Brain microvascular endothelial cell (primary cell): ENCODE data around the gene TMEM119.

Source experiments
- DNase-seq: peaks from one replicate; pipeline ENCODE4 v3.0.0-alpha.2; 2020
- H3K27ac ChIP-seq: fragments of 250-450 bp; sonication (Bioruptor Pico); 2 replicates; pipeline ENCODE4 v1.5.1; 2020; ENCODE audit warnings: mild to moderate bottlenecking, moderate library complexity
- H3K27me3 ChIP-seq: fragments of 250-450 bp; sonication (Bioruptor Pico); replicated peaks from 2 replicates; pipeline ENCODE4 v1.5.1; 2020; ENCODE audit warnings: mild to moderate bottlenecking
- H3K36me3 ChIP-seq: fragments of 250-450 bp; sonication (Bioruptor Pico); replicated peaks from 2 replicates; pipeline ENCODE4 v1.5.1; 2020; ENCODE audit warnings: mild to moderate bottlenecking
- H3K4me3 ChIP-seq: 2 replicates; pipeline ENCODE4 v1.5.1; 2011; ENCODE audit warnings: low read depth, mild to moderate bottlenecking, control low read depth, low read length, moderate library complexity
- CTCF ChIP-seq: IDR thresholded peaks from 2 replicates; pipeline ENCODE4 v1.5.1; 2011; ENCODE audit warnings: low read depth, mild to moderate bottlenecking, moderate library complexity, low read length, control low read depth, inconsistent platforms; ENCODE audit errors: missing control alignments
- in situ Hi-C: cut with HindIII; loops from 2 replicates; pipeline ENCODE4 v1.10.0; 2017; ENCODE audit warnings: low sequenced_read_pairs, low pct_ligation_motif_present

Gene TMEM119

GRCh38 chr12:108589840-108590229, 8.0 kb downstream of the TMEM119 start:
- no peak for DNase-seq
- no peak for TF ChIP-seq CTCF
- in situ Hi-C loops: no loop called here
- H3K27ac ChIP-seq: no peak overlapping the region
- no peaks in the 10 kb centered on the region for H3K27me3 ChIP-seq
- no peak overlapping the region for H3K4me3 ChIP-seq
- H3K36me3 ChIP-seq: no peaks in the 10 kb centered on the region

- H3K36me3 ChIP-seq: no peaks in the 10 kb centered on the region
- no peak for DNase-seq
- no peak overlapping the region for H3K4me3 ChIP-seq
- no peaks in the 10 kb centered on the region for H3K27me3 ChIP-seq
- no peak for TF ChIP-seq CTCF
- in situ Hi-C loops: no loop called here
- H3K27ac ChIP-seq: no peak overlapping the region
Measured at GRCh38 chr12:108589028-108589839, 8.7 kb downstream of the TMEM119 start.

- in situ Hi-C loops: no loop called here
- no peaks in the 10 kb centered on the region for H3K36me3 ChIP-seq
- no peak for DNase-seq
- H3K27ac ChIP-seq: no peak overlapping the region
- no peak overlapping the region for H3K4me3 ChIP-seq
- TF ChIP-seq CTCF: no peak
- no peaks in the 10 kb centered on the region for H3K27me3 ChIP-seq
Measured at GRCh38 chr12:108587826-108588225, 10.1 kb downstream of the TMEM119 start.

GRCh38 chr12:108586306-108586705, 11.6 kb downstream of the TMEM119 start:
- Histone ChIP-seq H3K27me3 (no peaks in the 10 kb centered on the region), H3K36me3 (no peaks in the 10 kb centered on the region), H3K27ac (no peak overlapping the region), H3K4me3 (no peak overlapping the region)
- in situ Hi-C loops: no loop called here
- DNase-seq: no peak
- TF ChIP-seq CTCF: no peak

- Histone ChIP-seq H3K27me3 (no peaks in the 10 kb centered on the region), H3K4me3 (no peak overlapping the region), H3K27ac (no peak overlapping the region), H3K36me3 (no peaks in the 10 kb centered on the region)
- in situ Hi-C loops: no loop called here
- DNase-seq: no peak
- no peak for TF ChIP-seq CTCF
Measured at GRCh38 chr12:108585864-108586263, 12.0 kb downstream of the TMEM119 start.
